H9 (cell line): ENCODE data around the gene XXYLT1. TPM values are rescaled to one million over a fixed set of nuclear protein-coding genes. Genes with fewer than 3 reads are reported as not detected.
A peak's percentile ranks its signal among the peaks of the same experiment; 100 is the strongest.

Experiments used
- DNase-seq: peaks from one replicate; pipeline ENCODE4 v3.0.0-alpha.2; 2017
- H2AFZ ChIP-seq: one replicate; pipeline ENCODE4 v1.6.1; 2013; ENCODE audit warnings: mild to moderate bottlenecking, low read length, control low read depth, moderate library complexity
- H2AK5ac ChIP-seq: 2 replicates; pipeline ENCODE4 v1.6.1; 2013; ENCODE audit warnings: low read length, control low read depth, mixed read lengths; ENCODE audit not compliant: insufficient read length
- H2BK120ac ChIP-seq: one replicate; pipeline ENCODE4 v1.6.1; 2013; ENCODE audit warnings: low read depth, mild to moderate bottlenecking, low read length, control low read depth, inconsistent platforms; ENCODE audit not compliant: poor library complexity, severe bottlenecking
- H2BK12ac ChIP-seq: 2 replicates; pipeline ENCODE4 v1.6.1; 2013; ENCODE audit warnings: low read length, control low read depth, mixed read lengths, low read depth; ENCODE audit not compliant: insufficient read length
- H2BK15ac ChIP-seq: 2 replicates; pipeline ENCODE4 v1.6.1; 2013; ENCODE audit warnings: low read depth, low read length, control low read depth
- H2BK20ac ChIP-seq: one replicate; pipeline ENCODE4 v1.6.1; 2013; ENCODE audit warnings: low read depth, mild to moderate bottlenecking, low read length, control low read depth, inconsistent platforms; ENCODE audit not compliant: poor library complexity, severe bottlenecking
- H2BK5ac ChIP-seq: 2 replicates; pipeline ENCODE4 v1.6.1; 2013; ENCODE audit warnings: low read length, control low read depth, mixed read lengths; ENCODE audit not compliant: insufficient read length
- H3K14ac ChIP-seq: 2 replicates; pipeline ENCODE4 v1.6.1; 2013; ENCODE audit warnings: low read length, control low read depth; ENCODE audit not compliant: insufficient read depth
- H3K18ac ChIP-seq: 2 replicates; pipeline ENCODE4 v1.6.1; 2013; ENCODE audit warnings: low read depth, mild to moderate bottlenecking, mixed read lengths, low read length, control low read depth; ENCODE audit not compliant: insufficient read length
- H3K23ac ChIP-seq: 2 replicates; pipeline ENCODE4 v1.6.1; 2013; ENCODE audit warnings: low read length, control low read depth, mixed read lengths, low read depth; ENCODE audit not compliant: insufficient read length
- H3K23me2 ChIP-seq: 2 replicates; pipeline ENCODE4 v1.6.1; 2013; ENCODE audit warnings: low read depth, mild to moderate bottlenecking, mixed read lengths, low read length, control low read depth; ENCODE audit not compliant: insufficient read length, poor library complexity, severe bottlenecking
- H3K27ac ChIP-seq: 2 replicates; pipeline ENCODE4 v1.5.1; 2013; ENCODE audit warnings: low read length, control low read depth, mixed read lengths, low read depth; ENCODE audit not compliant: insufficient read length
- H3K27me3 ChIP-seq: 2 replicates; pipeline ENCODE4 v1.6.1; 2013; ENCODE audit warnings: low read length, control low read depth, inconsistent platforms; ENCODE audit not compliant: insufficient read depth
- H3K4ac ChIP-seq: 2 replicates; pipeline ENCODE4 v1.6.1; 2013; ENCODE audit warnings: low read depth, mild to moderate bottlenecking, control low read depth, inconsistent platforms, low read length, moderate library complexity
- H3K4me1 ChIP-seq: 2 replicates; pipeline ENCODE4 v1.6.1; 2013; ENCODE audit warnings: low read length, control low read depth, inconsistent platforms; ENCODE audit not compliant: insufficient read depth
- H3K4me2 ChIP-seq: 2 replicates; pipeline ENCODE4 v1.6.1; 2013; ENCODE audit warnings: low read length, control low read depth, mixed read lengths; ENCODE audit not compliant: insufficient read length, insufficient read depth
- H3K56ac ChIP-seq: 2 replicates; pipeline ENCODE4 v1.6.1; 2013; ENCODE audit warnings: low read depth, mild to moderate bottlenecking, mixed read lengths, low read length, control low read depth; ENCODE audit not compliant: insufficient read length
- H3K79me1 ChIP-seq: 2 replicates; pipeline ENCODE4 v1.6.1; 2013; ENCODE audit warnings: low read depth, mild to moderate bottlenecking, moderate library complexity, low read length, control low read depth, inconsistent platforms; ENCODE audit not compliant: insufficient read depth, poor library complexity, severe bottlenecking
- H3K79me2 ChIP-seq: 2 replicates; pipeline ENCODE4 v1.6.1; 2013; ENCODE audit warnings: low read length, control low read depth, inconsistent platforms; ENCODE audit not compliant: insufficient read depth
- H3K9ac ChIP-seq: 2 replicates; pipeline ENCODE4 v1.6.1; 2013; ENCODE audit warnings: low read length, control low read depth, mixed read lengths; ENCODE audit not compliant: insufficient read length; ENCODE audit errors: extremely low read depth
- H3K9me3 ChIP-seq: one replicate; pipeline ENCODE4 v1.6.1; 2013; ENCODE audit warnings: low read depth, low read length, inconsistent platforms; ENCODE audit not compliant: control insufficient read depth
- H3T11ph ChIP-seq: one replicate; pipeline ENCODE4 v1.6.1; 2013; ENCODE audit warnings: mild to moderate bottlenecking, low read length, control low read depth, inconsistent platforms
- H4K20me1 ChIP-seq: one replicate; pipeline ENCODE4 v1.6.1; 2013; ENCODE audit not compliant: control insufficient read depth, insufficient read length, insufficient read depth
- H4K5ac ChIP-seq: 2 replicates; pipeline ENCODE4 v1.6.1; 2013; ENCODE audit warnings: low read depth, mild to moderate bottlenecking, mixed read lengths, low read length, control low read depth; ENCODE audit not compliant: insufficient read length
- H4K8ac ChIP-seq: replicated peaks from 2 replicates; pipeline ENCODE4 v1.6.1; 2013; ENCODE audit warnings: low read length, control low read depth, mixed read lengths, low read depth; ENCODE audit not compliant: insufficient read length
- H4K91ac ChIP-seq: 2 replicates; pipeline ENCODE4 v1.6.1; 2013; ENCODE audit warnings: low read depth, mild to moderate bottlenecking, moderate library complexity, mixed read lengths, low read length, control low read depth; ENCODE audit not compliant: insufficient read length
- H3K27ac Mint-ChIP-seq, 3 experiments: 2 replicates in 2 of 3; 3 replicates in 1 of 3; pipeline ENCODE4 v1.8.0; 2020 to 2021; ENCODE audit warnings: mixed read lengths in 3 of 3, mild to moderate bottlenecking in 1 of 3, moderate library complexity in 1 of 3
- H3K27me3 Mint-ChIP-seq: 2 replicates; pipeline ENCODE4 v1.8.0; 2021; ENCODE audit warnings: low read depth, mild to moderate bottlenecking, moderate library complexity, mixed read lengths
- H3K36me3 Mint-ChIP-seq, 3 experiments: 2 replicates in 2 of 3; 3 replicates in 1 of 3; pipeline ENCODE4 v1.8.0; 2020 to 2021; ENCODE audit warnings: low read depth in 3 of 3, mixed read lengths in 3 of 3; ENCODE audit not compliant: insufficient read depth in 1 of 3
- H3K4me1 Mint-ChIP-seq, 2 experiments: 2 replicates each; pipeline ENCODE4 v1.8.0; 2020; ENCODE audit warnings: mixed read lengths in 2 of 2
- H3K4me3 Mint-ChIP-seq, 2 experiments: 2 replicates in 1 of 2; 3 replicates in 1 of 2; pipeline ENCODE4 v1.8.0; 2020 to 2021; ENCODE audit warnings: mild to moderate bottlenecking in 2 of 2, mixed read lengths in 2 of 2, moderate library complexity in 1 of 2
- H3K9me3 Mint-ChIP-seq, 2 experiments: 2 replicates in 1 of 2; 3 replicates in 1 of 2; pipeline ENCODE4 v1.8.0; 2020; ENCODE audit warnings: mild to moderate bottlenecking in 2 of 2, mixed read lengths in 2 of 2, moderate library complexity in 1 of 2
- WGBS: extraction: QIAGEN DNeasy Blood & Tissue Kit; methylation state at CpG from one replicate; pipeline ENCODE4 v1.1.7; 2013; ENCODE audit warnings: missing lambda C conversion rate, low lambda C conversion rate, mixed read lengths; ENCODE audit not compliant: insufficient read length; ENCODE audit errors: extremely low coverage; 5-methylcytosine and 5-hydroxymethylcytosine counted together
- total RNA-seq: library from RNA; stranded (reverse); gene quantifications from 2 replicates; pipeline ENCODE4 v1.2.1, GENCODE V29; 2021
- TF ChIP-seq, protein P1 (sequence below): fragments of 200-600 bp; sonication (generic); conservative IDR thresholded peaks from 3 replicates; pipeline ENCODE4 v1.8.0; 2021; ENCODE audit warnings: antibody characterized with exemption, mild to moderate bottlenecking

XXYLT1 gene
- total RNA-seq, 1 experiment from 2014 or later = 22.7 TPM

DNA sequence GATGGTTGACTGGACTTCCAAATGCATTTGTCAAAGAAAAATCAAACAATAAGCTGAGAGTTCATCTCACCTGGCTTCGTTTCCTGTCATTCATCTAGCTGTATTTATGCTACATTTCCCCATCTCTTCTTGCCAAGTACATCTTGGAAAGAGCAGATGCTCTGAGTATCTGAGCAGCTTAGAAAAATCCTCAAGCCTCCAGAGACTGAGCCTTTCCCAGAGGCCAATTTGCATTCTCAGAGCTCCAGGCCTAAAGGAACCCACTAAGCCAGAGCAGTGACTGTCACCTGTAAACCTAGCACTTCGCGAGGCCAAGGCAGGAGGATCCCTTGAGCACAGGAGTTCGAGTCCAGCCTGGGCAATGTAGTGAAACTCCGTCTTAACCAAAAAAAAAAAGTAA is 100.5 kb downstream of the XXYLT1 start:
- Histone ChIP-seq H2AK5ac (no peak overlapping the region), H3K79me2 (0 out of 2 replicates have a peak, but pooled peaks cover 5% of the 10 kb centered on the region), H3K14ac (no peak overlapping the region), H3K23ac (no peak overlapping the region), H4K8ac (no peak overlapping the region), H3K27ac (no peak overlapping the region), H3K27me3 (no peaks in the 10 kb centered on the region), H2AFZ (no peak overlapping the region), H3K18ac (no peak overlapping the region), H4K91ac (no peak overlapping the region), H2BK20ac (no peak overlapping the region), H2BK12ac (no peak overlapping the region), H3K4me2 (no peak overlapping the region), H3K79me1 (no peaks in the 10 kb centered on the region), H3K4me1 (peaks cover 2% of the 10 kb centered on the region; the same call in 1 of the 2 replicates), H2BK15ac (no peak overlapping the region), H3K56ac (no peak overlapping the region), H4K20me1 (peaks cover 2% of the 10 kb centered on the region), H4K5ac (no peak overlapping the region), H3K9ac (no peak overlapping the region), H3K23me2 (no peaks in the 10 kb centered on the region), H3T11ph (no peak overlapping the region), H3K4ac (no peak overlapping the region), H3K9me3 (no peaks in the 10 kb centered on the region), H2BK120ac (no peak overlapping the region), H2BK5ac (no peak overlapping the region)
- WGBS = no CpG with 5 or more reads among the region's 5 CpGs
- H3K36me3 Mint-ChIP-seq = peaks cover 5 to 7% (median 6%) of the 10 kb centered on the region in 3 experiments; a peak in 5 of 7 replicates
- H3K27ac Mint-ChIP-seq = peak overlapping the region in 1 of 3 experiments; percentile 62; a peak in 1 of 7 replicates
- no peaks in the 10 kb centered on the region for H3K9me3 Mint-ChIP-seq
- H3K4me1 Mint-ChIP-seq = peaks cover 16 to 18% of the 10 kb centered on the region in 2 experiments
- no peaks in the 10 kb centered on the region; the same call in 1 of the 2 replicates for H3K27me3 Mint-ChIP-seq
- H3K4me3 Mint-ChIP-seq = no peak overlapping the region
- DNase-seq = no peak
- TF ChIP-seq, protein P1, sequence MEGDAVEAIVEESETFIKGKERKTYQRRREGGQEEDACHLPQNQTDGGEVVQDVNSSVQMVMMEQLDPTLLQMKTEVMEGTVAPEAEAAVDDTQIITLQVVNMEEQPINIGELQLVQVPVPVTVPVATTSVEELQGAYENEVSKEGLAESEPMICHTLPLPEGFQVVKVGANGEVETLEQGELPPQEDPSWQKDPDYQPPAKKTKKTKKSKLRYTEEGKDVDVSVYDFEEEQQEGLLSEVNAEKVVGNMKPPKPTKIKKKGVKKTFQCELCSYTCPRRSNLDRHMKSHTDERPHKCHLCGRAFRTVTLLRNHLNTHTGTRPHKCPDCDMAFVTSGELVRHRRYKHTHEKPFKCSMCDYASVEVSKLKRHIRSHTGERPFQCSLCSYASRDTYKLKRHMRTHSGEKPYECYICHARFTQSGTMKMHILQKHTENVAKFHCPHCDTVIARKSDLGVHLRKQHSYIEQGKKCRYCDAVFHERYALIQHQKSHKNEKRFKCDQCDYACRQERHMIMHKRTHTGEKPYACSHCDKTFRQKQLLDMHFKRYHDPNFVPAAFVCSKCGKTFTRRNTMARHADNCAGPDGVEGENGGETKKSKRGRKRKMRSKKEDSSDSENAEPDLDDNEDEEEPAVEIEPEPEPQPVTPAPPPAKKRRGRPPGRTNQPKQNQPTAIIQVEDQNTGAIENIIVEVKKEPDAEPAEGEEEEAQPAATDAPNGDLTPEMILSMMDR = no peak
